NCI-H146 treated with DMSO at 0.1 percent for 48 hours (cell line): ENCODE measurements around the gene DLGAP1.
A peak's percentile ranks its signal among the peaks of the same experiment; 100 is the strongest.

Experiments used
- DNase-seq: peaks from one replicate; lab custom pipeline; 2025; ENCODE audit not compliant: unreplicated experiment; lab: John Stamatoyannopoulos, UW

DLGAP1 gene

DNA sequence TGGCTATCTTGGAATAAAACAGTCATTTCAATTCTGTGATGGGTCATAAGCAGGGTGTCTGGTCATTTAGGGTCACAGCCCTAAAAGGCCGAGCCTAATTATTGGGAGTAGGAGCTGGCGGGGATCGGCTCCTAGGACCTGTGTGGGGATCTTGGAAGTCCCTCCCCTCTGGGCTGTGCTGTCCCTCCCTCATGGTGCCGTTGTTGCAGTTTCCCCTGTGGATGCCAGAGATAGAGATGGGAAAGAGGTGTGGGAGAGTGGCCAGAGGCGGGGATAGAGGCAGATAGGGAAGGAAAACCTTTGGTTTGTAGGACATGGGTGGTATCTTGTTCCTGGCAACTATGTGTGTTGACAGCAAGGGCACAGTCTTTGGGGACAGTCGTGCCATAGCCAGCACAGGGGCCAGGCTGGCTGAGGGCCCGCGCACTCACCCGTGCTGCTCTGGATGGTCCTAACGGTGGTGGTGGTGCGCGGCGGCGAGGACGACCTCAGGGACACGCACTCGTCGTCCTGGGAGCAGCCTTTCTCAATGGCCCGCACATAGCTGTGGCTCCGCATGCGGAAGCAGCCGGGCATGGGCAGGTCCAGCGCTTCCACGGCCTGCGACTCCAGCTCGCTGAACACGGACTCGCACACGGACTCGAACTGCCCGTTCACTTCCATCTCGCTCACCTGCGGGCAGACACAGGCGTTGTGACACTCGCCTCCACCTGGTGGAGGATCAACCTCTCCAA is 726.2 kb downstream of the DLGAP1 start:
- no peak for DNase-seq

DNA sequence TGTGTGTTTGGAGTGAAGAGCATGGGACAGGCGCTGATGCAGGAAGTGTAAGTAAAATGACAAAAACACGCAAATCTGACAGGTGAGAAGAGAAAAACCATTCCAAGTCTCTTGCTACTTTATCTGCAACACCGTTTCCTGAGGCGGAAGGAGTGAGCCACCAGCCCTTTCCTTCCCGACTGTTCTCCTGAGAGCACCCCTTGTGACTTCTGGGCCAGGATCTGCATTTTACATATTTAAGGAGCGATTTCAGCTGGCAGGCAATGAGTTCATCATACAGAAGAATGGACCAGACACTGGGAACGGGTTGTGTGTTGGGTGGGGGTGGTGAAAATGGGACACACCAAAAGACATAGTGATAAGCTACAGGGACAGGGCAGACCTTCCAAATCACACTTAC is 727.8 kb downstream of the DLGAP1 start:
- DNase-seq: no peak

DNA sequence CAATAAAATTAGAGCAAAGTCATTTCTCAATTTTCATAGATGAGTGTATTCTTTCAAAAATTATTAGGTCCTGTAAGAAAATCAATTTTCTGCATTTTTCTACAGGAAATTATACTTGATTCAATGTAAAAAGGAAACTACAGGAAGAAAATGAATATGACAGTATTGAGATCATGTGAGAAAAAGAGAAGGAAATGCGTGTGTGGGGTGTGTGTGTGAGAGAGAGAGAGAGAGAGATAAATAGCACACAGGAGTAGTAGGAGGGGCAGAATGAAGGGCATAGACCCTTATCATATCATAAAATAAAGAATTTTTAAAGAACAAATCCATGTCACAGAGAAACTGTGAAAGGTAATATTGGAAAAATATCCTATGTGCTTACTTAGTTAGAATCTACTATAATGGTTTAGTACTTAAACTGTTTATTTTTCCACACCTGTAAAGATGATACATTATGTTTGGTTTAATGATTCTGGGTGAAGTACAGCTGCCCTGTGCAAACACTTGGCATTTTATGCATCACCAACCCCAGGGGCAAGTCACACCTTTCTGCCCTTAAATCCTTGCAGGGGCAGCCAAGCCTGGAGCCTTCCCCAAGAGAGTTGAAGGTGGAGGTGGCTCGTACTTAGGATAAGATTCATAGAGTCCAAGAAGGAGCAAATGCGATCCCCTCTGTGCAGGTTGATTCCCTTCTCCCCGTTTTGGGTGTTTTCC is 728.7 kb downstream of the DLGAP1 start:
- peak; percentile 93 for DNase-seq

DNA sequence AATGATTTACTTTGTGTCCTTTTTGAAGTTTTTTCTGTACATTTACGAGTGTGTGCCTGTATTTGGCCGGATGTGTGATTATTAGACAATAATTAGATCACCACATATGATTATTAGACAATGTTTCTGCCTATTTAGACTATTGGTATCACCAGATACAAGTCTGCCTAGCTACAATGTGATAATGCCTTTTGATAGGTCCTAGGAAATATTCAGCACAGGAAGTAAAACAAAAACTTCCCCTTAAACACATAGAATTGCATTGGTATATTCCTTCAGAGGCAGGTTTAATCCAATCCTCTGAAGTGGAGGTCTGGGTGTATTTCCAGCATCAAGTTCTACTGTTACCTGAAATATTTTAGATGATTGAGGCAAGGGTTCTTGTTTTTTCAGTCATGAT is 730.0 kb downstream of the DLGAP1 start:
- DNase-seq: no peak

DNA sequence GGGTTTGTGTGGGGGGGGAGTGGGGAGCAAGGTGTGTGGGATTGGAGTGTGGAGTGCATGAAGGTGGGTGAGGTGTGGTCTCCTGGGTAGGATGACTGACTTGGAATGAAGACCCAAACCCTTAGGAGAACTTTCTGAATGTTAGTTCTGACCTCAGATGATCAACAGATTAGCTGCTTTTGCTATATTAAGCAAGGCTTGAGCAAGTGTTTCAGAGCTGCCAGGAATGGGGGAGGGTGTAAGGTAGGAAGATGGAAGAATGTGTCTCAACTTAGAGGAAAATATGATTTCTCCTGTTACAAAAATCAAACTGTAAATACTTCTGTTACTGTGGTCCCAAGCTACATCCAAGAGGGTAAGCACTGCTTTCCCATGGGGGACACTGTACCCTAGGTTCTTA is 731.6 kb downstream of the DLGAP1 start:
- DNase-seq: no peak

DNA sequence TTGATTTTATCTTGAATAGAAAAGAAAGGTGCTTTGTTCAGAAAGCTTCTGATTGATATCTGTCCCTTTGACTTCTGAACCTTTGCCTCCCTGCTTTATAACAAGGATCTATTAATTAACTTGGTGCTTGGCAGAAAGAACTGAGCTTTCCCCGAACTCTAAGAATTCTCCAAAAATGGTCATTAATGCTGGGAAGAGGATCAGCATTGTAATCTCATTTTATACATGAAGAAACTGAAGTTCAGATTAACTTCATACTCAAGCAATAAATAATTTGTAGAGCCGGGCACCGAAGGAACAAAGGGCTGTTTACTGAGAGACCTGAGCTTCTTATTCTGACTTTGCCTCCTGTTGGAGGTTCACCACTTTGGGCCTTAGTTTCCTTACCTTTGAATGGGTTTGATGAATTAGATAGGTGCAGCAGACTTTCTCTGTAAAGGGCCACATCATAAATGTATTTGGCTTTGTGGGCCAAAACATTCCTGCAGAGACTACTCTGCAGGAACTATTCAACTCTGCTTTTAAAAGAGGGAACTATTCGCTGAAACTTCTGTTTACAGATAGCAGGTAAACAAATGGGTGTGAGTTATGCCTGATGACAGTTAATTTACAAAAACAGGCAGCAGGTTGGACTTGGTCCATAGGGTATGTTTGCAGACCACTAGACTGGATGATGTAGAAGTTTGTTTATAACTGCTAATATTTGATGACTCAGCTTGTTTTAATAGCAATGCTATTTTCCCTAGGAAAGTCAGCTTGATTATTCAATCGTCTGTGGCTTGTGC is 732.3 kb downstream of the DLGAP1 start:
- no peak for DNase-seq

DNA sequence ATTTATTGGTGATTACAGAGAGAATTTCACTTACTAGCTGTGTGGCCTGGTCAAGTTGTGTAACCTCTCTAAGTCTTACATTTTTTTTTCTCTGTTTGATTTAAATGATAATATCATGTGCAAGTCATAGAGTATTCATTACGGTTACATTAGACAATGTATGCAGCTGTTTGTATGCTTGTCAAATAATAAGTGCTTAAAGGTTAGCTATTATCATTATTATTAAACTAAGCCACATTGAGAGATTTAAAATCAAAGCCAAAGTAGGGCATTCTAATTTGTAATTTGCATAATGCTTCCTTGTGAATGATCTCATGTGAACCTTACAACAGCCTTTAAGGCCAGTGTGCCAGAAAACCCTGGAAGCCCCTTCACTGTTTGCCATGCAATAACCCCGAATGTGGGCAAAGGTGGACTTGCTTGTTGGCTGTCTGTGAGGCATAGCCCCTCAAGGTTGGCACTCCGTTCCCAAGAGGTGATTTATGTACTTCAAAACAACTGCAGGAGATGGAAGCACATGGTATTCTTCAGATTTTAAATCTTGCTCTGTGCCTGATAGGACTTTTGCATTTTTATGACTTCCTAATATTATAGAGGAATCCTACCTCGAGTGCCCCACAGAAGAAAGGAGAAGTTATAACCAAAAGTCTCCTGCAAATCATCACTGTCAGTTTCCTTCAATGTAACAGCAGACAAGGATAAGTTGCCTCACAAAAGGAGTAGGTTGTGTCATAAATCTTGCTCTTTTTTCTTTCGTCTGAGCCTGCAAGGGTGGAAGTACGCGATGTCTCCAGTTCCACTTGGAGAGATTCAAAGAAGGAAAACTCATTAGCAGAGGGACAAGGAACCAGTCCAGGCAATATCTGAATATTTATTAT is 733.1 kb downstream of the DLGAP1 start:
- DNase-seq: no peak

DNA sequence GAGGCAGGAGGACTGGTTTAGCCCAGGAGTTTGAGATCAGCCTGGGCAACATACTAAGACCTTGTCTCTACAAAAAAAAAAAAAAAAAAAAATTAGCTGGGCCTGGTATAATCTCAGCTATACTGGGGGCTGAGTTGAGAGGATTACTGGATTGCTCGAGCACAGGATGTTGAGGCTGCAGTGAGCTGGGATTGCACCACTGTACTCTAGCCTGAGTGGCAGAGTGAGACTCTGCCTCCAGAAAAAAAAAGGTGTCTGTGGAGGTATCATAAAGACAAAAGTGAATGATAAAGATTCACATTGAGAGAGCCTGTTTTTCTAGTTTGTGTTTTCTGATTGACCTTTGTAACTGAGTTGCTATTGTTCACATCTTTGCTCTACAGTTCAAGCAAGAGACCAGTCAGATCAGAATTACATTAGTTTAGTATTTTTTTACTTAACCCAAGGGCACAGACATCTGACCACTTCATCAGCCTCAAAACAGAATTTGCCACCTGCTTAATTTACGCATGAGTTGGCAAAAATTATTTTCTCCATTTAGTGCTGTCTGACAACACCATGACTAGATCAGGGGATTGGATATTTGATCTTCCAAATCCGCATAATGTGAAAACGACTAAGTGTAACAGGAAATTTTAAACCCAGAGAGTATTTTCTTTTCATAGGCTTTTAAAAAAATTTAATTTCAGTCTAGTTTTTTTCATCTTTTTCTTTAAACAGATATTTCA is 734.1 kb downstream of the DLGAP1 start:
- DNase-seq: no peak

DNA sequence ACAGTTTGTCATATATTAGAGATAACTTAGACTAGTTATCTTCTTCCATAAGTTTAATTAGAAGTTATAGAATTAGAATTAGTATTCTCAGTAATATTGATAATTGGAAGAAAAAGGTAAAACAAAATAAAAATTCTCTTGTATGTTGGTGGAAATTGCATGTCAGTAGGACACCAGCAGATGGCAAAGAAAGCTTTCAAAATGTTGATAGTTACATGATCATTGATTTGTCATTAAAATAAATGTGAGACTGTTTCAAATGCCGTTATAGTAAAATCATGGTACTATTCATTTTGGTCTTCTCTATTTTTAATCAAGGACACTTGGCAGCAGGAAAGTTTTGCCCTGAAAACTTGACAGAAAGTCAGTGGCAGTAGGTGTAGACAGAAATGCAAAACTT is 734.9 kb downstream of the DLGAP1 start:
- DNase-seq: no peak

DNA sequence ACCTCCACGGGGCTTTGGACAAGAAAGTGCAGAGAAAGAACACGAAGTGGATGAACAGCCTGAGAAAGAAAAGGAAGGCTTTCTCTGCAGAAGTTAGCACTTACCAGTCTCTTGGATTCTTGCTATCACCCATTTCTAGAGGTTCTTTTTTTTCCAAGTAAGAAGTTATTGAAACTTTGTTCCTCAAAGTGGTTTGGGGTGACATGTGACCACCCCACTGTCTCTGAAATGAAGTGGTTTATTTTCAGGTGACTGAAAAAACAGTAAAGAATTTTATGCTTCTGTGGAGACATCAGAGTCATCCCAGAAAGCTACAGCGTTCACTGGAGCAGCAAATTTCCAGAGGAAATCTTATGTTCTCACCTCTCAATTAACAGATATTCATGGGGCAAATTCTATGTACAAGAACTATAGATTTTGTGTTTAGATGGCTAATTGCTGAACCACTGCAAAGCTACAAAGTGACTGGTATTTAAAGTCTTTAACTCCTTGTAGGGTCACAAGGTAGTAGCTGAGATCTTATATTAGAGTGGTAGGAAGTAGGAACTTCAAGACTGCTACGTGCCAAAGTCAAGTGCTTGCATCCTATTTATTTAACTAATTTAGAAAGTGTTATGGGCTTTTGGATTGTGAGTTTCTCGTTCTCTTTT is 737.6 kb downstream of the DLGAP1 start:
- DNase-seq: no peak

DNA sequence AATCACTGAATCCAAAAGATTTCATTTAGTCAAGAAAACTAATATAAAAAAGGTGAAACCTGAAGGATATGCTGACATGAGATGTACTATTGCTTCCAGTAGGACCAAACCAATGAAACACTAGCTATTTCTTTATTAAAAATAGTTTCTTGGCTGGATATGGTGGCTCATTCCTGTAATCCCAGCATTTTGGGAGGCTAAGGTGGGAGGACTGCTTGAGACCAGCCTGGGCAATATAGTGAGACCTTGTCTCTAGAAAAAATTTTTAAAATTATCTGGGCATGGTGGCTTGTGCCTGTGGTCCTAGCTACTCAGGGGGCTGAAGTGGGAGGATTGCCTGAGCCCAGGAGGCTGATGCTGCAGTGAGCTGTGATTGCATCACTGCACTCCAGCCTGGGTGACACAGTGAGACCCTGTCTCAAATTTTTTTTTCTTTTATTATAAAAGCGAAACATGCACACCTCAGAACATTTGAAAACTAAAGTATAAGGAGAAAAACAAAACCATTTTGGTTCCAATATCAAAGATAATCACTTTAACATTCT is 738.9 kb downstream of the DLGAP1 start:
- DNase-seq: no peak

DNA sequence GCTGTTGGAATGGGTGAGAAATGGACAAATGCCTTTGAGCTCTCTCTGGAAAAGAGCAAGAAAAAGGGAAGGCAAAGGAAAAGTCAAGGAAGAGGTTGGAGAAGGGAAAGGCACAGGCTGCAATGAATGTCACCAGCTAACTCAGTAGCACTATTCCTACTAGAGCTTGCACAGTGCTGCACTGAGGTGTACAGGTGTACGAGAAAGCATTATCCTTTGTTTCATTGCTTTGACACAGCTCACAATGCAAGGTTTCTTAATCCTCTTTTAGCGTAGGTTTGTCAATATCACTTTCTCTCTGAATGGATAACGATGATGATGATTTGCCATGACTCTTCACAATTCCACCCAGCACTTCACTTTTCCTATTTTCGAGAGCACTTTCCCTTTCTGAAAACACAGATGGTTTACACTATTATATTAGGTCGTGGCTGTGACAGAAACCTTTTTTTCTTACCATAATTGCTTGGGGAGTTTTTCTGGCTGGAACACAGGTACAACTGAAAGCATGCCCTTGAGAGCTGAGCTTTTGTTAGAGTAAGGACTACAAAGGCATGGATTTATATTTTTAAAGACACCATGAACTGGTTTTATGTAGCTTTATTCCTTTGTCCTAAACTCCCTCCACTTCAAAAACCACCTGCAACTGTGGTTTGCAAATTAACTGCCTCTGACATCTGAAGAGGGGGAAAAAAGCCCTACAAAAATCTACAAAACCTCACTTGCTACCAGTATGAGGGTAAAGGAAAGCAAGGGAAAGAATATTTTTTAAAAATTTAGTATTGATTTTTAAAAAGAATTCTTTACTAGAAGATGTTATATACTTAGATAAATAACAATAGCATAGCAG is 739.7 kb downstream of the DLGAP1 start:
- peak; percentile 63 for DNase-seq

DNA sequence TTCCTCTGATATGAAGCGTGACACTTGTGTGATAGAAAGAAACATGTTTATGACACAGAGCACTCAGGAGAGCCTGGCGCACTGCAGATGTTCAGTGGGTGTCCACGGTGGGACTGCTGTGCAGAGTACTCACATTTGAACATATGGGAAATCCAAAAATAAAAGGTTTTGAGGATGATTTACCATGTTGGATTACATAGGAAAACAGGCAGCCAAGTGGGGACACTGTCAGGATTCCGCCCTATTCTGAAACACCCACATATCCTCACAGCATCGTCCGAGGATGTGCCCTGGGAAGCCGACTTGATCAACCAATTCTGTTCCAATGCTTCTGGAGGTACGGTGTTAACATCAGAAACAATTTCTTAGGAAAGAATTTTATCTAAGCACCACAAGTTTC is 741.4 kb downstream of the DLGAP1 start:
- no peak for DNase-seq

DNA sequence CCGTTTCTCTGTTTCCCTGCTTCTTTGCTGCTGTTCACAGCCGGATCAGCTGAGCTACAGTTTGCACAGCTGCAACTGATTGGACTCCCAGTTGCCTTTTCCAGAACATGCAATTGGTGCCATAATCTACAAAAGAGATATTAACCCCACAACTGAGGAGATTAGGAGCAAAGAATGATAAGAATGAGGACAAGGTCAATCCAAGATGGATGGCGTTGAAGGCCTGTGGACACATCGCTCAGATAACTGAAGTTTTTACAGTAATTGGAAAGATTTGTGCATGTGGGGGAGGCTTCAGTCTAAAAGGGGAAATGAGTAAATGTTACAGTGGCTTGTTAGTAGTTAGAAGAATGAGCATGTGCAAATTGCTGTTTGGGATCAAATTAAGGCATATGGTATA is 741.9 kb downstream of the DLGAP1 start:
- DNase-seq: peak; percentile 42

DNA sequence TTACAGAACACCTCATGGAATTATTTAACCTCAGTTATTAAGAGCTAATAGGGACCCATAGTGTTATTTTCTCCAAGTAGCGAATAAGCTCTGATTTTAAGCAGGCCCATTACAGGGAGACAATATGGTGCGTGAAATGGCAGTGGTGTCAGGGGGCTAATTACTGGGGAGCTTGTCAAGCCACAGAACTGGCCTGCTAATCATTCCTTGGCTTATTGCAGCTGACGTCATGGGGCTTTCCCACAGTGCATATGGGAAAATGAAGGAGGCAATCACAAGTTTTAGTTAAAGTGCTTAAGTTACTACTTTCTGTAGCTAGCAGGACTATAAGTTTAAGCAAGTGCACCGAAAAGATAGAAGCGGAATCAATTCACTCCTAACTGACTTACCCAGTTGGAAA is 742.6 kb downstream of the DLGAP1 start:
- DNase-seq: no peak

DNA sequence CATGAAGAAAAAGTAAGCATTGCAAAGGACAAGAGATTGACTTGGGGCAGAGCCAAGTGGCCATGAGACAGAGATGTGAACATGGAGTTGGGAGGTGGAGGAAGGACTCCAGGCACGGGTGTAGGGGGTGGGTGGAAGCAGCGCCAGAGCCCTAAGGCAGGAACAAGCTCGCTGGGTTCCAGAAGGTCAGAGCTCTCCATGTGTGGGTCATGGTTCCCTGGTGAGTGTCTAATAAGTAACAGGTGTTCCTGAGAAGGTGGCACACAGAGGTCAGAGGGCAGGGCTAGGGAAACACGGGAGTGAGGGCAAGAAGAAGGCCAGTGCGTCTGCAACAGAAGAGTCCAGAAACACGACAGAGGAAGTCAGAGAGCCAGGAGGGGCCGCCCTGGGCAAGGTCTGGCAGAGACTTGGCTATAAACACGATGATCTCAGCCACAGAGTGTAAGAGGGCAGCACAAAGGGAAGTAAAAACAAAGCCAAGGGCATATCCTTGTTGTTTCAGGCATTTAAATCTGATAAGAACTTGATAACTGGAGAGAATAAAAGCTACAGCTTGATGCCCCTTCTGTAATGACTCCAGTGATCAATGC is 744.3 kb downstream of the DLGAP1 start:
- peak; percentile 72 for DNase-seq

DNA sequence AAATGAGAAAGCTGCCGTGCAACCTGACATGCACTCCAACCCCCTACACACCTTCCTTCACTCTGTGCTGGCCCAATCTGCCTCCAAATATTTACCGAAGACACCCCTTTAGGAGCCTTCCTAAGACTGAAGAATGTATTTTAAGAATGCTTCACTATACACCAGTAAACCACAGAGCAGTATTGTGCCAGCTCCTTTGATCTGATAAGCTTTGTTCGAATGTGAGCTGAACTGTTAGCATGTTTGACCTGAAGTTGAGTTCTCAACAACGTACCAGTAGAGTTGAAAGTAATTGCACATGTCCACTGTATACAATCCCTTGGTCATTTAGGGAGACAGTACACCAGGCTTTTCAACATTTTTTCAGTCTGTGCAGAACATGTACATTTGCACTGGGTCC is 745.9 kb downstream of the DLGAP1 start:
- DNase-seq: no peak
